ENCODE measurements around the gene OVCA2.

OVCA2 gene

GRCh38 chr17:2027528-2028233, 14.1 kb upstream of the OVCA2 start:
- DNase-seq (ENCODE audit: extremely low read depth, low read depth) = no peak
- no peak for TF ChIP-seq CTCF (IDR thresholded peaks at IDR 0.05; ENCODE audit: low read depth, low read length, missing control alignments)
- H3K4me3 ChIP-seq (replicated peaks; ENCODE audit: low read depth, low read length) = no peak overlapping the region

GRCh38 chr17:2028234-2028614, 13.6 kb upstream of the OVCA2 start:
- DNase-seq (ENCODE audit: extremely low read depth, low read depth) = no peak
- TF ChIP-seq CTCF (IDR thresholded peaks at IDR 0.05; ENCODE audit: low read depth, low read length, missing control alignments) = no peak
- H3K4me3 ChIP-seq (replicated peaks; ENCODE audit: low read depth, low read length) = no peak overlapping the region

GRCh38 chr17:2028737-2029136, 13.1 kb upstream of the OVCA2 start:
- TF ChIP-seq CTCF (IDR thresholded peaks at IDR 0.05; ENCODE audit: low read depth, low read length, missing control alignments) = no peak
- H3K4me3 ChIP-seq (replicated peaks; ENCODE audit: low read depth, low read length) = no peak overlapping the region
- no peak for DNase-seq (ENCODE audit: extremely low read depth, low read depth)

GRCh38 chr17:2029911-2030778, 11.7 kb upstream of the OVCA2 start, which contains the start of gene DPH1:
Gene DPH1, plus strand, starts transcription at chr17:2030153. Its CDS starts 17 bp downstream, at chr17:2030170.
- DNase-seq (ENCODE audit: extremely low read depth, low read depth) = peak; percentile 83
- peak within 1 kb of the TSS; percentile 98 for H3K4me3 ChIP-seq (replicated peaks; ENCODE audit: low read depth, low read length)
- TF ChIP-seq CTCF (IDR thresholded peaks at IDR 0.05; ENCODE audit: low read depth, low read length, missing control alignments) = no peak

- H3K4me3 ChIP-seq (replicated peaks; ENCODE audit: low read depth, low read length) = peak overlapping the region; percentile 98
- TF ChIP-seq CTCF (IDR thresholded peaks at IDR 0.05; ENCODE audit: low read depth, low read length, missing control alignments) = peak; percentile 61
- no peak for DNase-seq (ENCODE audit: extremely low read depth, low read depth)
These were observed 11.1 kb upstream of the OVCA2 start for GRCh38 chr17:2030779-2031163.

- TF ChIP-seq CTCF (IDR thresholded peaks at IDR 0.05; ENCODE audit: low read depth, low read length, missing control alignments) = no peak
- no peak for DNase-seq (ENCODE audit: extremely low read depth, low read depth)
- H3K4me3 ChIP-seq (replicated peaks; ENCODE audit: low read depth, low read length) = no peak overlapping the region
These were observed 8.7 kb upstream of the OVCA2 start for GRCh38 chr17:2033153-2033552.
